ENCODE results near the gene CMIP. TPM values are rescaled to one million over a fixed set of nuclear protein-coding genes. Genes with fewer than 3 reads are reported as not detected.
A peak's percentile ranks its signal among the peaks of the same experiment; 100 is the strongest.

The CMIP gene
- total RNA-seq, 1 experiment from 2014 or later = 48.2 TPM

DNA sequence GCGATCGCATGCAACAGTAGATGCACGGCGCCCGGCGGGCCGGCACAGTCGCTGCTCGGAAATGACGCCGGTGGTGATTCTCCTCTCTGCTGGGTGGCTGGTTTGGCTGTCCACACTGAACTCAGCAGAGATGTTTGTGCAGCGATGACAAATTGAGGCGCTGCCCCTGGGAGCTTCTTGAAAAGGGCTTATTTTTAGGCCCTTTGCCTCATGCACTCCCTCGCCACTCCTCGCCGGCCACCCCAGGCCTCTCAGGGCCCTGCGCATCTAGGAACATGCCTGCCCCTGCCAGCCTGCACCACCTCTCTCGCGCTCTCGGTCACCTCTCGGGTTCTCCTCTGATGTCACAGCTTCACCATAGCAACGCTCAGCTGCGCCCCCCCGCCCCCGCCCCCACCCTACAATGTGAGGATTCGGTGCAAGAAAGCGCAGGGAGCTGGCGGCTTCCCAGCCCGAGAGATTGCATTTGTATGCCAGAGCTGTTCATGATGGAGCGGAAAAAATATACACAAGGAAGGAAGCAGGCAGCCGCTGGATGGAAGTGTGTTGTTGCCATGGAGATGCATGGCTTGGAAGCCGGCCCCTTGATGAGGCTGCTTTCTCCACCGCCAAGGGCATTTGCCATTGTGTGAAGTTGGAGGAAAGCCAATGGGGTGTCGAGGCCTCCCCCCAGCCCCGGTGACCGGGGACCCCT lies 253.2 kb downstream of the CMIP start:
- H3K4me3 Mint-ChIP-seq = no peak overlapping the region
- no peak overlapping the region for H2BK12ac ChIP-seq (ENCODE audit: insufficient read length, low read depth, low read length)
- H3T11ph ChIP-seq (ENCODE audit: low read length) = no peak overlapping the region
- TF ChIP-seq, protein P1, sequence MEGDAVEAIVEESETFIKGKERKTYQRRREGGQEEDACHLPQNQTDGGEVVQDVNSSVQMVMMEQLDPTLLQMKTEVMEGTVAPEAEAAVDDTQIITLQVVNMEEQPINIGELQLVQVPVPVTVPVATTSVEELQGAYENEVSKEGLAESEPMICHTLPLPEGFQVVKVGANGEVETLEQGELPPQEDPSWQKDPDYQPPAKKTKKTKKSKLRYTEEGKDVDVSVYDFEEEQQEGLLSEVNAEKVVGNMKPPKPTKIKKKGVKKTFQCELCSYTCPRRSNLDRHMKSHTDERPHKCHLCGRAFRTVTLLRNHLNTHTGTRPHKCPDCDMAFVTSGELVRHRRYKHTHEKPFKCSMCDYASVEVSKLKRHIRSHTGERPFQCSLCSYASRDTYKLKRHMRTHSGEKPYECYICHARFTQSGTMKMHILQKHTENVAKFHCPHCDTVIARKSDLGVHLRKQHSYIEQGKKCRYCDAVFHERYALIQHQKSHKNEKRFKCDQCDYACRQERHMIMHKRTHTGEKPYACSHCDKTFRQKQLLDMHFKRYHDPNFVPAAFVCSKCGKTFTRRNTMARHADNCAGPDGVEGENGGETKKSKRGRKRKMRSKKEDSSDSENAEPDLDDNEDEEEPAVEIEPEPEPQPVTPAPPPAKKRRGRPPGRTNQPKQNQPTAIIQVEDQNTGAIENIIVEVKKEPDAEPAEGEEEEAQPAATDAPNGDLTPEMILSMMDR (conservative IDR thresholded peaks at IDR 0.05) = 0 out of 3 replicates have a peak, but pooled peaks have one; percentile 4
- H2AFZ ChIP-seq (ENCODE audit: low read length) = no peak overlapping the region
- no CpG with 5 or more reads among the region's 36 CpGs for WGBS (ENCODE audit: extremely low coverage, insufficient read length, low lambda C conversion rate)
- DNase-seq = no peak
- H4K91ac ChIP-seq (ENCODE audit: insufficient read length, low read depth, low read length) = no peak overlapping the region
- no peak overlapping the region for H3K4me2 ChIP-seq (ENCODE audit: insufficient read depth, insufficient read length, low read length)
- no peak overlapping the region for H4K8ac ChIP-seq (replicated peaks; ENCODE audit: insufficient read length, low read depth, low read length)
- H3K18ac ChIP-seq (ENCODE audit: insufficient read length, low read depth, low read length) = no peak overlapping the region
- no peak overlapping the region for H3K56ac ChIP-seq (ENCODE audit: insufficient read length, low read depth, low read length)
- no peaks in the 10 kb centered on the region for H3K23me2 ChIP-seq (ENCODE audit: insufficient read length, low read depth, low read length, poor library complexity, severe bottlenecking)
- peaks cover 4 to 17% of the 10 kb centered on the region in 2 experiments; a peak in 2 of 4 replicates for H3K4me1 Mint-ChIP-seq
- no peak overlapping the region for H3K23ac ChIP-seq (ENCODE audit: insufficient read length, low read depth, low read length)
- H3K36me3 Mint-ChIP-seq (ENCODE audit: insufficient read depth in 1 of 3, low read depth in 3 of 3) = peaks cover 24 to 53% (median 46%) of the 10 kb centered on the region in 3 experiments; a peak in 6 of 7 replicates
- no peaks in the 10 kb centered on the region for H3K4me1 ChIP-seq (ENCODE audit: insufficient read depth, low read length)
- H4K20me1 ChIP-seq (ENCODE audit: control insufficient read depth, insufficient read depth, insufficient read length) = peaks cover 2% of the 10 kb centered on the region
- H2BK5ac ChIP-seq (ENCODE audit: insufficient read length, low read length) = no peak overlapping the region
- no peak overlapping the region for H4K5ac ChIP-seq (ENCODE audit: insufficient read length, low read depth, low read length)
- H2BK120ac ChIP-seq (ENCODE audit: low read depth, low read length, poor library complexity, severe bottlenecking) = no peak overlapping the region
- no peak overlapping the region for H3K9ac ChIP-seq (ENCODE audit: extremely low read depth, insufficient read length, low read length)
- no peak overlapping the region for H3K4ac ChIP-seq (ENCODE audit: low read depth, low read length)
- no peaks in the 10 kb centered on the region for H3K9me3 ChIP-seq (ENCODE audit: control insufficient read depth, low read depth, low read length)
- H3K27me3 Mint-ChIP-seq (ENCODE audit: low read depth) = no peaks in the 10 kb centered on the region
- H3K9me3 Mint-ChIP-seq = no peaks in the 10 kb centered on the region
- no peaks in the 10 kb centered on the region for H3K79me2 ChIP-seq (ENCODE audit: insufficient read depth, low read length)
- no peaks in the 10 kb centered on the region for H3K27me3 ChIP-seq (ENCODE audit: insufficient read depth, low read length)
- H2AK5ac ChIP-seq (ENCODE audit: insufficient read length, low read length) = no peak overlapping the region
- no peaks in the 10 kb centered on the region for H3K79me1 ChIP-seq (ENCODE audit: insufficient read depth, low read depth, low read length, poor library complexity, severe bottlenecking)
- no peak overlapping the region for H3K14ac ChIP-seq (ENCODE audit: insufficient read depth, low read length)
- H2BK15ac ChIP-seq (ENCODE audit: low read depth, low read length) = no peak overlapping the region
- H3K27ac ChIP-seq (ENCODE audit: insufficient read length, low read depth, low read length) = no peak overlapping the region
- H2BK20ac ChIP-seq (ENCODE audit: low read depth, low read length, poor library complexity, severe bottlenecking) = no peak overlapping the region
- no peak overlapping the region for H3K27ac Mint-ChIP-seq

All from H9 (cell line).